Endothelial cell of umbilical vein (primary cell): ENCODE results near the gene SCRN1.

Source experiments
- JUN ChIP-seq: IDR thresholded peaks from 2 replicates; pipeline ENCODE4 v1.6.1; 2011; ENCODE audit warnings: borderline replicate concordance, low read depth; ENCODE audit not compliant: insufficient read length, insufficient read depth
- MYC ChIP-seq: IDR thresholded peaks from one replicate; pipeline ENCODE4 v1.6.1; 2011; ENCODE audit warnings: mild to moderate bottlenecking, low read depth, low read length
- POLR2A ChIP-seq: IDR thresholded peaks from 2 replicates; pipeline ENCODE4 v1.6.1; 2012; ENCODE audit warnings: low read depth, mild to moderate bottlenecking, control low read depth, low read length
- POLR2AphosphoS5 ChIP-seq: IDR thresholded peaks from 2 replicates; pipeline ENCODE4 v1.6.1; 2012; ENCODE audit warnings: low read depth, mild to moderate bottlenecking, control low read depth, low read length, moderate library complexity; ENCODE audit not compliant: insufficient read depth
- TF ChIP-seq, protein P1 (sequence below), 2 donors: IDR thresholded peaks; 1 replicate in 1 of 2; 2 replicates in 1 of 2; pipeline ENCODE4 v1.5.1; 2011; ENCODE audit warnings: low read length in 2 of 2, mild to moderate bottlenecking in 2 of 2, moderate library complexity in 2 of 2, control low read depth in 1 of 2, inconsistent platforms in 1 of 2, low read depth in 1 of 2; ENCODE audit not compliant: insufficient read depth in 1 of 2; ENCODE audit errors: extremely low read depth in 1 of 2

DNA sequence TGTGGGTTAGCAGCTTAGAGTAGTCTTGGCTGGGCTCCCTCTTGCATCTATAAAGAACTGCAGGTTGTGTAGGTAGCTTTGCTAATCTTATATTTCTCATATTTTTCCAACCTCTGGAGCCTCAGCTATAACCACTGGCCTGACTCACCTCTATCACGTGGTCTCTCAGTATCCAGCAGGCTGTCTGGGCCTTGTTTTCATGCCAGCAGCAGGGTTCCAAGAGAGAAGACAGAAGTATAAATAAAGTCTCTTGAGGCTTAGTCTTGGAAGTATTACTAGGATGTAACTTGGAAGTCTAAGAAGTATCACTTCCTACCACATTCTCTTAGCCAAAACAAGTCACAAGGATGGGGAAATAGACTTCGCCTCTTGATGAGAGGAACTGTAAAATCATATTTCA lies 110.0 kb downstream of the SCRN1 start:
- TF ChIP-seq, protein P1, sequence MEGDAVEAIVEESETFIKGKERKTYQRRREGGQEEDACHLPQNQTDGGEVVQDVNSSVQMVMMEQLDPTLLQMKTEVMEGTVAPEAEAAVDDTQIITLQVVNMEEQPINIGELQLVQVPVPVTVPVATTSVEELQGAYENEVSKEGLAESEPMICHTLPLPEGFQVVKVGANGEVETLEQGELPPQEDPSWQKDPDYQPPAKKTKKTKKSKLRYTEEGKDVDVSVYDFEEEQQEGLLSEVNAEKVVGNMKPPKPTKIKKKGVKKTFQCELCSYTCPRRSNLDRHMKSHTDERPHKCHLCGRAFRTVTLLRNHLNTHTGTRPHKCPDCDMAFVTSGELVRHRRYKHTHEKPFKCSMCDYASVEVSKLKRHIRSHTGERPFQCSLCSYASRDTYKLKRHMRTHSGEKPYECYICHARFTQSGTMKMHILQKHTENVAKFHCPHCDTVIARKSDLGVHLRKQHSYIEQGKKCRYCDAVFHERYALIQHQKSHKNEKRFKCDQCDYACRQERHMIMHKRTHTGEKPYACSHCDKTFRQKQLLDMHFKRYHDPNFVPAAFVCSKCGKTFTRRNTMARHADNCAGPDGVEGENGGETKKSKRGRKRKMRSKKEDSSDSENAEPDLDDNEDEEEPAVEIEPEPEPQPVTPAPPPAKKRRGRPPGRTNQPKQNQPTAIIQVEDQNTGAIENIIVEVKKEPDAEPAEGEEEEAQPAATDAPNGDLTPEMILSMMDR (IDR thresholded peaks at IDR 0.05; ENCODE audit: extremely low read depth in 1 of 2, insufficient read depth in 1 of 2, low read depth in 1 of 2, low read length in 2 of 2), result no peak
- TF ChIP-seq JUN (no peak), POLR2A (no peak), MYC (no peak), POLR2AphosphoS5 (no peak)
